Measurements from ENCODE around the gene WDR54.

- TF ChIP-seq CTCF (IDR thresholded peaks at IDR 0.05) (no peak), POLR2A (IDR thresholded peaks at IDR 0.05) (no peak)
These were observed 48.9 kb upstream of the WDR54 start for GRCh38 chr2:74372674-74373073.

Measured in body of pancreas (tissue), 4 donors.